ENCODE results near the gene ST6GAL1. TPM values are rescaled to one million over a fixed set of nuclear protein-coding genes. Genes with fewer than 3 reads are reported as not detected.
"Not testable (repeated sequence)": the region's sequence is repeated elsewhere in the genome, so short reads cannot be mapped to it uniquely, and the experiment has no call there.

ST6GAL1 gene
- total RNA-seq, 1 donor from 2014 or later = 32.5 TPM

DNA sequence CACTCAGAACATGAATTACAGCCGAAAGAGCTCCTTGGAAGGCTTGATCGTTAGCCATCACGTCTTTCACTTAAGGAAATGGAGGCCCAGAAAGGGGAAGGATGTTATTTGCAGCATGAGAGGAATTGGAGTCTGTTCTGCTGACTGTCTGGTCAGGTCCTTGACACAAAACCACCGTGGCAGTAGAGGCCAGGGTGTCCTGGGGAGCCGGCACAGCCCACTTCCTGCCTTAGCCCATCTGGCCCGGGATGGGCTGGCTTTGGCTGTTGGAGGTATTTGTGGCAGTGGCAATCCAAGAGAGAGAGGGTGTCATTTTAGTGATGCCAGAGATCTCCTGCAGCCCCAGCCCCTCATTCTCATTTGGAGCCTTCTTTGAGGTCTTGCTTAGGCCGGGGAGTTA is 37.4 kb downstream of the ST6GAL1 start:
- DNase-seq (ENCODE audit: low read depth in 2 of 2) = peak in 1 of 2 donors; percentile 22

DNA sequence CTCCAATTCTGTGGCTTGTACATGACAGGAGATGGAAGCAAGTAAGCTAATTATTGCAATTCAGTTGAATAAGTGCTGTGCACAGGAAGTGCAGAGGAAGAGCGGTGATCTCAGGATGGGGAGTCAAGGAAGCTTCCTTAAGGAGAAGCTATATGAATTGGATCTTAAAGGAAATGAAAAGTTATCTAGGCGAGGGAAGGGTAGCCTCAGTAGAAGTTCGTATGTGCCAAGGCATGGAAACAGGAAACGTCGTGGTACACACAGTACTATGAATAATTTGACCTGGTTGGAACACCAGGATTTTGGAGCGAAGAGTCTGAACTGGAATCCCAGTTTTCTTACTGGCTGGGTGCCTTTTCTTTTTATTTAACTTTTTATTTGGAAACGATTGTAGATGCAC is 39.3 kb downstream of the ST6GAL1 start:
- peak in 1 of 2 donors; percentile 47 for DNase-seq (ENCODE audit: low read depth in 2 of 2)

DNA sequence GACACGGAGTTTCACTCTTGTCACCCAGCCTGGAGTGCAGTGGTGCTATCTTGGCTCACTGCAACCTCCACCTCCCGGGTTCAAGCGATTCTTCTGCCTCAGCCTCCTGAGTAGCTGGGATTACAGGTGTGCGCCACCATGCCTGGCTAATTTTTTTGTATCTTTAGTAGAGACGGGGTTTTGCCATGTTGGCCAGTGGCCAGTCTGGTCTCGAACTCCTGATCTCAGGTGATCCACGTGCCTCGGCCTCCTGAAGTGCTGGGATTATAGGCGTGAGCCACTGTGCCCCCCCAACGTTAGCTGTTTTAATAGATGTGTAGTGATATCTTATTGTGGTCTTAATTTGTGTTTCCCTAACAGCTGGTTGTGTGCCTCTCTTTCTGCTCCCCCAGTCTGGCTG is 40.8 kb downstream of the ST6GAL1 start:
- DNase-seq (ENCODE audit: low read depth in 2 of 2) = not testable (repeated sequence)

DNA sequence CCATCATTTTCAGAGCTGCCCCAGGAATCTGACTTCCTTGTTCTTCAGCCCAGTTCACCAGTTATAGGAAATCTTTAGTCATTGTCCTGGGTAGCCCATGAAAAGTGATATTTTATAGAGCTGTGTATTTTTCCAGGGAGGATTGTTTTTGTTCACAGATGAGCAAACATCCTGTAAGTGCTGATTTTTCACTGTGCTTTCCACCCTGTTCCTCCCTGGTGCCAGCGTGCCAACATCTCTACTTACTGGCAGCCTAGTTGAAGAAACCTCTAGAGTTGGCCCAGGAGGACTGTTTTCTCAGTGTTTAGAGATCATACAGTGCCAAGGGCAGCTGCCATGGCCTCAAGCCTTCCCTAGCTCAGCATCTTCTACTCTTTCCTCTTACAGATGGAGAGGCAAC is 41.3 kb downstream of the ST6GAL1 start:
- peak; percentile 65 to 86 for DNase-seq (ENCODE audit: low read depth in 2 of 2)

DNA sequence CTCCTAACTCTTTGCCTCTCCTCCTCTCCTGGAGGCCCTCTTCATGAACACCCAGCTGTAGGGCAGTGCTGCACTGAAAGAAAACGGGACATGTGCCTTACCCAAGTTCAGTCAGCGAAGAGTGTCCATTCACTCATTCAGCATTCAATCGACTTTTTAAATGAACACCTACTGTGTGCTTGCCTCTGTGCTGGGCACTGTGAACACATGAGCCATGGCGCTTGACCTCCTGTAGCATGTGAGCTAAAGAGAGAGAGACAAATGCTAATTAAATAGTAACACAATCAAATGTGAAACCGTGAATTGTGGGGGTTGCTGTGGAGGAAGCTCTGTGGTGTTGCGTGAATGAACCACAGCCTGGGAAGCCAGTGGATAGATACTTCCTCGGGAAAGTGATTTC is 43.4 kb downstream of the ST6GAL1 start:
- DNase-seq (ENCODE audit: low read depth in 2 of 2) = no peak

DNA sequence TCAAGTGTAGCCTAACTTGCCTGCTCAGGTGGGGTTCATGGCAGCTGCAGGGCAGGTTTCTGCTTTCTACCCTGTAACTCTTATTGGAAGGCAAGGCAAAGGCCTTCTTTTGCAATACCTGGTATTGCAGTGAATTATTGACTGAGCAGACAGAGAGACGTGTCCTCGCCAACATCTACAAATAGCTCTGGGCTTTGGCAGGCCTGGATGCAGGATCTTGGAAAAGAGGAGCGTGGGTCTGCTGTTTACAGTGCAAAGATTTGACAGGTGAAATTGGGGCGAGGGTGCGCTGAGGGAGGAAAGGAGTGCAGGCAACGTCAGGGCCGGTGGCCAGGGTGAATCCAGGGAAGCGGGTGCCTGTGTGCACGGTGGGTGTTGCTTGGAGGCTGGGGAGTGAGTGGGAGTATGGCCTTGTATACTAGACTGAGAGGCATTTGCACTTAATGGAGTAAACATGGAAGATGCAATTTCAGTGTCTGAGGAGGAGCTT is 44.5 kb downstream of the ST6GAL1 start:
- no peak for DNase-seq (ENCODE audit: low read depth in 2 of 2)

DNA sequence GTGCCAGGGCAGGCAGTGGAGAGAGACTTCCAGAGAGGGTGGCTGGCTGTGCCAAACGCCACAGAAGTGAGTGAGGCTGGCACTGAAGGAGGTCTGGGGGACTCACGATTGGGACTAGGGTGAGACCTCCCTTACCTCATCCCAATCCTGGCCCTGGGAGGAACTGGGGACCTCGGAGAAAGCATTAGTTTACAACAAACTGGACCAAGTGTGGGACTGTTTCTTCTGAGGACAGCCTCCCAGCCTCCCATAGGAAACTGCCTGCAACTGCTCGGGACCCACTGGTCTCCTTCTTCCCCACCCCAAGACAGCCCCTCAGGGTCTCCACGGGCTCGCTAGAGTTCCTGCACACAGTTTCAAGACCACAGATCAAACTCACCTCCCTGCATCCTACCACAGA is 45.4 kb downstream of the ST6GAL1 start:
- no peak for DNase-seq (ENCODE audit: low read depth in 2 of 2)

DNA sequence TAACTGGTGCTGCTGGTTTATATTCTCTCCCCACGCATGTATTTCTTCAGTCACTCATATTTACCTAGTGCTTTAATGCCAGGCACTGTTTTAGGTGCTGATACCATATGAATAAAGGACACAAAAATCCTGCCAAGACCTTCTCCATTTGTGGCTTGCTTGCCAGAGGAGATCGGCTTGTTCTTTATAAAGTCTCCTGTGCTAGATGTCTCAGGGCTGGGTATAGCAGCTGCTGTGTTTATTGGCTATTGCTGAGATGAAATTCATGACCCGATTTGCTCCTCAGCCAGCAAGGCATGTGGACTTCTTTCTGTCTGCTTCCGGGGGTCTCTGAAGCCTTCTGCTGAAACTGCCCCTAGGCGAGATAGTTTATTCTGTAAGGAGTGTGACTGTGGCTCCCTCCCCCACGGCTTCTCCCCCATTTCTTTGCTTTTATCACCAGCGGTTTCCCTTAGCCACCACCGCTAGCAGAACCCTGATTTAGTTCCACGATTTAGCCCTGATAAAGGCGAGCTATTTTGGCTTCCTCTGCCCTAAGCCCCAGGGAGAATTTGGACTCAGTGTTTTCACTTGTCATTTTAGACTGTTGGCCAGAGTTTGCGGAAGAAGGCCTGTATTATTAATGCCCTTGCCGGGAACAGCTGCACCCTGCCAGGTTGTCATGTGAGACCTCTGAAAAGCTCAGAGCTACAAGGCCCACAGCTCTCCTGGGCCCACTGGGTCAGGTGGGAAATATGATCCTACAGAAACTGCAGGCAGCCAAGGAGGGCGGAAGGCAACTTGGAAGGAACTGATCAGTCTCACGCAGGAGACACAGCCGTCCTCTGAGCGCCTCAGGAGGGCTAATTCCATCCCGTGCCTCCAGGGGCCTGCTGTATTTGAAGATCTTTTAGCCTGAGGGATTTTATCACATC is 46.8 kb downstream of the ST6GAL1 start:
- DNase-seq (ENCODE audit: low read depth in 2 of 2) = no peak

DNA sequence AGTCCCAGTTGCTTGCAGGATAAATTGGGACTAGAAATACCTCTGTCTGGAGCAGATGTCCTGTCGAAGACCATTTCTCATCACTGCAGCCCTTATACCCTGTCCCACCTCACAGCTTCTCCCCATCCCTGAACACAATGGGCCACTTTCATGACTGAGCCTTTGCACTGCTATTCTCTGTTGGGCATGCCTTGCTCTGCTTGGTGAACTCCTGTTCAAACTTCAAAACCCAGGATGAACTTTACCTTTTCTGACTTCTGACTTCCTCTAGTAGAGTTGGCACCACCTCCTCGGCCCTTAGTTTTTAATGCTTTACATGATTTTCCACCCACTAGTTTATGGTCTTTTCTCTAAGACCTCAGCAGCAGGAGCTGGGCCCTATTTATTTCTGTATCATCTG is 48.4 kb downstream of the ST6GAL1 start:
- DNase-seq (ENCODE audit: low read depth in 2 of 2) = no peak

DNA sequence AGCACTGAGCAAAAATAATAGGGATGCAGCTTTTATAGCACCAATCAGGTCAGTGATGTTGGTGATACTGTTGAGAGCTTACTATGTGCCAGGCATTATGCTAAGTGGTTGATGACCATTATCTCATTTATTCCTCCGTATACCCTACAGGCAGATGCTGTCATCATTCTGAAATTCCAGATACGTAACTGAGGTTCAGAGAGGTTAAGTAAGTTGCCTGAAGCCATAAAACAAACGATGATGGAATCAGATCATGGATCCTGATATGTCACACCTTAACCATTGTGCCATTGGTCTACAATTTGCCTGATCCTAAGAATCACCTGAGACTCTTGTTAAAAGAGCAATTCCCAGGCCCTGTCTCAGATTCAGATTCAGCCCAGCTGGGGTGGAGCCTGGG is 49.5 kb downstream of the ST6GAL1 start:
- no peak for DNase-seq (ENCODE audit: low read depth in 2 of 2)

DNA sequence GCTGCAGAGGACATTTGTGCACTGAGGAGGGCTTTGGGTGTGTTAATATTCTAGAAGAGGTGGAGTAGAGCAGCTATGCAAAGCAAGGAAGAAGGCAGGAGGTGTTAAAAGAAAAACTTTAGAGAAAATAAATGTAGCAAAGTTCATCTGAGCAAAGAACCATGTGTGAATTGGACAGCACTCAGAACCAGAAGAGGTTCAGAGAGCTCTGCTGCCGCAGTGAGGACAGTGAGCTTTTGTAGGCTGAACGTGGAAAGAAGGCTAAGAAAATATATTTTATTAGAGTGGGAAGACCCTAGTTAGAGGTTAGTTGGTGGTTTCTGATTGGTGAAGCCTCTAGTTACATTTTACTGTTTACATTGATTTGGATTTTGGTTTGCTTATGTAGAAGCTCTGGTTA is 50.7 kb downstream of the ST6GAL1 start:
- no peak for DNase-seq (ENCODE audit: low read depth in 2 of 2)

DNA sequence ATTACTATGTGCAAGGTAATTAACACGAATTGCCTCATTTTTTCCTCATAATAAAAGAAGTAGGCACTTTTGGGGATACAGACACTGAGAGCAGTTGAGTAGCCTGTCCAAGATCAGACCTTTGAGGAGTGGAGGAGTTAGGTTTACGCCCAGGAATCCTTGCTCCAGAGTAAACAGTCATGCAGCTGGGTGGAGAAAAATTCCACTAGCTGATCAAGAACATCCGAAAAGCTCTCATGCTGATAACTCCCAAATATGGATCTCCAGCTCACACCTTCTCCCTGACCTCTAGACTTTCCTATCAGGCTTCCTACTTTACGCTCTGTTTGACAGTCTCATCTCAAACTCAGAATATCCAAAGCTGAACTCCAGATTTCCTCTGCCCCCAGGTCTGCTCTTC is 53.3 kb downstream of the ST6GAL1 start:
- DNase-seq (ENCODE audit: low read depth in 2 of 2) = no peak

DNA sequence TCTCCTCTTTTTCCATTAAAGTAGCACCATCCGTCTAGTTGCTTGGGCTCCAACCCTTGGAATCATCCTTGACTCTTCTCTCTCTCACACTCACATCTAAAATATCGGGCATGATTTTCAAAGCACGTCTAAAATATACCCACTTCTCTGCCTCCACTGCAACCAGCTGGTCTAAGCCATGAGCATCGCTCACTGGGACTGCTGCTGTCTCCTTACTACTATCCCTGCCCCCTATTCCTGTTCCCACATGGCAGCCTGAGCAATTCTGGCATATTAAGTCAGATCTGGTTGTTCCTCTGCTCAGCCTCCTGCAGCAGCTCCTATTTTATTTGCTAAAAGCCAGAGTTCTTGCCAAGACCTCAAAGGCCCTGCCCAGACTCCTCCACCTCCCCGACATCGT is 53.7 kb downstream of the ST6GAL1 start:
- no peak for DNase-seq (ENCODE audit: low read depth in 2 of 2)

DNA sequence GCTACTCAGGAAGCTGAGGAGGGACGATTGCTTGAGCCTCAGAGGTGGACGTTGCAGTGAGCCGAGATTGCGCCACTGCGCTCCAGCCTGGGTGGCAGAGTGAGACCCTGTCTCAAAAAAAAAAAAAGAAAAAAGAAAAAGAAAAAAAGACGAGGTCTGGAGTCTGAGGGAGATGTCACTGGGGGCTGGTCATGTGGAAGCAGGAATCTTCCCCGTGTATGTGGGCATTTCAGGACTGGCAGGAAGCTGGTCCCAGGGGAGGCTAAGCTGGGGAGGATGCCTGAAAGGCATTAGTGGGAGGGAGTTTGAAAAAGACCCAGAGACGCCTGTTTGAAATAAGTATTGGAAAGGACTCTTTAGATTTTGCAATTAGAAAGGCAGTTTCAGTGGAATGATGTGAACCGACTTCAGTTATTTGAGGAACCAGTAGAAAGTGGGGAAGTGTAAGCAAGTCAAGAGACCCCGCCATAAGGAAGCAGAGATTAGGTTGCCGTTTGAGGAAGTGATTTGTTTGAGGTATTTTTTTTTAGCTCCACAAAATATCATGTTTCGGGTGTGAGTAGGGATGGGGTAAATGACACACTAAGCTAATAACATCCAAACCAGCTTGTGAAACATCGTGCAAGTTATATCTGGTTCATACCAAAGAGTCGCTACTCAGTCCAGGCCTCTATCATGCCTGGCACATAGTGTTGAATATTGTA is 55.5 kb downstream of the ST6GAL1 start:
- DNase-seq (ENCODE audit: low read depth in 2 of 2) = no peak

DNA sequence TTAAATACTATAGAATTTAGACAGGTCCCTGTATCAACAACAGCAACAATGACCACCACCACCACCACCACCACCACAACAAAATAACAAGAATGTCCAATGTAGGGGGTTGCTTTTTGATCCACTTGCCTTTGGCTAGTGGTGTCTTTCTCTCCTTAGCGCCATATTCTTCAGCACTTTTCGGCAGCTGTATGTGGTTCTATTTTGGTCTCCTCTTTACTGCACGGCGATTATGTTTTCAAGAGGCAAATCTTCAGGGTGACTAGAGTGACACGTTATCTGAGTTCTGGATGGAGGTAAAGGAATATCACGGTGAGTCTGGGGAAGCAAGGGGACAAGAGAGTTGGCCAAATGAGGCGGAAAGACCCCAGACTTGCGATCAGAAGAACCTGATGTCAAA is 56.1 kb downstream of the ST6GAL1 start:
- DNase-seq (ENCODE audit: low read depth in 2 of 2) = no peak

DNA sequence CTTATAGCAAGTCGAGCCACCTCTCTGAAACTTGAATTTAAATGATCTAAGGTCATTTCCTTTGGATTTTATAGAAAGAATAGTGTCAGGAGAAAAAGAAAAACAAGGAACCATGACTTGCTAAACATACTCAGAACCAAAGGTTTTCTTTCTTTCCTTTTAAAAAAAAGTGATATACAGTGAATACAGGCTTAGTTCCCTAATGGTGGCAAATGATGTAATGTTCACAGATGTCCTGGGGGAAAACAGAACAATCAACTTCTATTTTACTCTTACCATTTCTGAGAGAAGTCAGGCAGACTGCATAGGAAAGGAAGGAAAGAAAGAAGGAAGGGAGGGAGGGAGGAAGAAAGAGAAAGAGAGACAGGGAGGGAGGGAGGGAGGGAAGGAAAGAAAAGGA is 56.5 kb downstream of the ST6GAL1 start:
- no peak for DNase-seq (ENCODE audit: low read depth in 2 of 2)

DNA sequence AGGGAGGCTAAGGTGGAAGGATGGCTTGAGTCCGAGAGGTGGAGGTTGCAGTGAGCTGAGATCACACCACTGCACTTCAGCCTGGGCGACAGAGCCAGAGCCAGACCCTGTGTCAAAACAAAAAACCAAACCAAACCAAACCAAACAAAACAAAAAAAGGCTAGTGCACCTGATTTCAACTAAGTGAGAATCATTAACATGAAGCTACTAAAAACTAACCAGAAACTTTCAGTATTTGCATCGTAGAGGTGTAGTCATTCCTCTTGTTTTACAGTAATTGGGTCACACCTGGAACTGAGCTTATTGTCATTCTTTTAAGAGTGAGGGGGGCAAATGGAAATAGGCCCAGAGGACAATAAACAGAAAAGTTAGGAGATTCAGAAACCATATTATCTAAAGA is 58.5 kb downstream of the ST6GAL1 start:
- no peak for DNase-seq (ENCODE audit: low read depth in 2 of 2)

DNA sequence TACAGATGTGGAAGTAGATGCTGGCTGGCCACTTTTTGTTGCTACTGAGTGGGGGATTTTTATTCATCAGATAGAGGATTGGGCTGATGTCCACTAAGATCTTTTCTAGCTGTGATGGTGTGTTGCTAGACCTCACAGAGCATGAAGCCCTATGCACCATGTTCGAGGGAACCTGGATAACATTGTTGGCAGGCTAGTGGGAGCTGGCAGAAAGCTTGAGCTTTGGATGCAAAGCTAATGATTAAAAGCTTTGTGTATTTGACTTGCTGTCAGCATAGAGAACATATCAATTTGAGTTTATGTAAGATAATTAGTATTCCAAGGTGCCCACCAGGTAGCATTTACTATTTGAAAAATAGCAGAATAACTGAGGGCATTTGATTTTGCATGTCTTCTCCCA is 59.1 kb downstream of the ST6GAL1 start:
- DNase-seq (ENCODE audit: low read depth in 2 of 2) = no peak

DNA sequence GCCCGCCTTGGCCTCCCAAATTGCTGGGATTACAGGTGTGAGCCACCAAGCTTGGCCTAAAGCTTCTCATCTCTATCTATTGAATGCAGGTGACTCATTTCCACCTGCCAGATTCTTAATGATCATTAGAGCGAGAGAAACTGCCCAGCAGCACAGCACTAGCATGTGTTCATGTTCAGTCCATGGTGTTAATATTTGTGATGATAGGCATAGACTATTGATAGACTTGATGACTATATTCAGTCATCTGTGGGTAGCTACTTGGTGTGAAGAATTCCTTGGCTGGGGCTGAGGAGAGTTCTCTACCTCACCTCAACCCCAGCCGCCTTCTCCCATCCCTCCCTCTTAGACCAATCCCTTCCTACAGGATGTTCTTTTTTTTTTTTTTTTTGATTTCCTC is 60.0 kb downstream of the ST6GAL1 start:
- DNase-seq (ENCODE audit: low read depth in 2 of 2) = no peak

DNA sequence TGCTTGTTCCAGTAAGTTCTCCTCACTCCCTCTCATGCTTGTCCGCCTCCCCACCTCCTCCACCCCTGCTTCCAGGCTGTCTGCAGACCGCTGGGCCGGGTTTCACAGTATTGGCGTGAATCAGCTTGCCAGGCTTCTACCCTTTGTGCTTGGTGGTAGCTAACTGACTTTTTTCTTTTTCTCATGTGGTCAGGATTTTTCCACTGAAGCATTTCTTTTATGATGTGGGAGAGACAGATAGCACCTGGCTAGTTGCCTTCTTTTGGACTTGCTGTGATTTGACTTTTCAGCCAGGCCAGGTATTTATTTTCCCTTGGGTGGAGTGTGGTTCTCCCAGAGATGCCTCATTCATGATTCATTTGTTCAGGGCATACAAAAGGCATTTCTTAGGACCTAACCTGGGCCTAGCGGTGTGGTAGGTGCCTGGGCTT is 60.6 kb downstream of the ST6GAL1 start:
- DNase-seq (ENCODE audit: low read depth in 2 of 2) = no peak

DNA sequence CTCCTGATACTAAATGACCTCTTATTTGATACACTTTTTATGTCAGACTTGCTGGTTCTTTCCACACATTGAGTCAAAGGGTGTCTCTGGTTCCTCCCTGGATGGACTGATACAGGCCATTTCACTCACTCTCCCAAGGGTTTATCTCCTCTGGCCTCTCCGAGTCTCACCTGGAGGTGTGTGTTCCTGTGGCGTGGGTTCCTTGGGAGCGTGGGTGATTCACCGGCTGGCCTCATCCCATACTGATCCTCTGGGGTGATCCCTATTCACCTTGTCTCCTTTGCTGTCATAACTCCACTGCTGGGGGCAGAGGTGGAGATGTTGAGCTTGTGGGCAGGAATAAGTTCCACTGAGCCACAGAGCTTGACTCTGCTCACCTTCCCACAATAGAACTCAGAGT is 61.1 kb downstream of the ST6GAL1 start:
- no peak for DNase-seq (ENCODE audit: low read depth in 2 of 2)

DNA sequence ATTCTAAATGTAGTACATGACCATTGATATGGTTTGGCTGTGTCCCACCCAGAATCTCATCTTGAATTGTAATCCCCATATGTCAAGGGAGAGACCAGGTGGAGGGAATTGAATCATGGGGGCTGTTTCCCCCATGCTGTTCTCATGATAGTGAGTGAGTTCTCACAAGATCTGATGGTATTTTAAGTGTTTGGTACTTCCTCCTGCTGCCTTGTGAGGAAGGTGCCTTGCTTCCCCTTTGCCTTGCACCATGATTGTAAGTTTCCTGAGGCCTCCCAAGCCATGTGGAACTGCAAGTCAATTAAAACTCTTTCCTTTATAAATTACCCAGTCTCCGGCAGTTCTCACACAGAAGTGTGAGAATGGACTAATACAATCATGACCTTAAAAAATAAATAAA is 61.8 kb downstream of the ST6GAL1 start:
- not testable (repeated sequence) for DNase-seq (ENCODE audit: low read depth in 2 of 2)

Data from dermis microvascular lymphatic vessel endothelial cell (primary cell).